ENCODE measurements around the gene CCNB2.

GRCh38 chr15:59148153-59148833, 43.3 kb downstream of the CCNB2 start:
- no peak for TF ChIP-seq CTCF (conservative IDR thresholded peaks at IDR 0.05 in 1 of 2, IDR thresholded peaks at IDR 0.05 in 1 of 2; ENCODE audit: low read depth in 1 of 2, low read length in 2 of 2)
- no peak for TF ChIP-seq EZH2 (IDR thresholded peaks at IDR 0.05; ENCODE audit: low read length, missing control alignments)
